Stimulated activated CD4-positive, alpha-beta T cell treated with anti-CD3 and anti-CD28 coated beads, Interleukin-15, amount 100 ng/mL, for 24 hours (primary cell): Measurements from ENCODE around the gene NPAP1.
"Not testable (repeated sequence)": the region's sequence is repeated elsewhere in the genome, so short reads cannot be mapped to it uniquely, and the experiment has no call there.

Source experiments
- DNase-seq: peaks from one replicate; pipeline ENCODE4 v3.0.0-alpha.2; 2020

Gene NPAP1, protein sequence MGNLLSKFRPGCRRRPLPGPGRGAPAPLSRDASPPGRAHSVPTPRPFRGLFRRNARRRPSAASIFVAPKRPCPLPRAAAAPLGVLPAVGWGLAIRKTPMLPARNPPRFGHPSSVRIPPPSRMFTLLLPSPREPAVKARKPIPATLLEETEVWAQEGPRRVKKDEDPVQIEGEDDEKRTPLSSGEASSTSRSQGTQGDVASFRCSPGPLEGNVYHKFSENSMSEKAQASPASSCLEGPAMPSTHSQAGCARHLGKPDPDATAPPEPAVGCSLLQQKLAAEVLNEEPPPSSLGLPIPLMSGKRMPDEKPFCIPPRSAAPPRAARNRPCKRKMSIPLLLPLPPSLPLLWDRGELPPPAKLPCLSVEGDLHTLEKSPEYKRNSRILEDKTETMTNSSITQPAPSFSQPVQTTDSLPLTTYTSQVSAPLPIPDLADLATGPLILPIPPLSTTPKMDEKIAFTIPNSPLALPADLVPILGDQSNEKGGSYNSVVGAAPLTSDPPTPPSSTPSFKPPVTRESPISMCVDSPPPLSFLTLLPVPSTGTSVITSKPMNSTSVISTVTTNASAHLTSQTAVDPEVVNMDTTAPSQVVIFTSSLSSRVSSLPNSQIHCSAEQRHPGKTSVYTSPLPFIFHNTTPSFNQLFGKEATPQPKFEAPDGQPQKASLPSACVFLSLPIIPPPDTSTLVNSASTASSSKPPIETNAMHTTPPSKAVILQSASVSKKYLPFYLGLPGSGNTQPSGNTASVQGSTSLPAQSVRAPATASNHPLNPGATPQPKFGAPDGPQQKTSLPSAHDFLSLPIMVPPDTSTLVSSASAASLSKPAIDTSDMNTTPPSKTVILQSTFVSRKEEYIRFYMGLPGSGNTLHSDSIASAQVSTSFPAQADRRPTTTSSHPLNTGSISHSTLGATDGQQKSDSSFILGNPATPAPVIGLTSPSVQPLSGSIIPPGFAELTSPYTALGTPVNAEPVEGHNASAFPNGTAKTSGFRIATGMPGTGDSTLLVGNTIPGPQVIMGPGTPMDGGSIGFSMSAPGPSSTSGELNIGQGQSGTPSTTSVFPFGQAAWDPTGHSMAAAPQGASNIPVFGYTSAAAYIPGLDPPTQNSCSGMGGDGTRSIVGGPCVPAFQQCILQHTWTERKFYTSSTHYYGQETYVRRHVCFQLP

DNA sequence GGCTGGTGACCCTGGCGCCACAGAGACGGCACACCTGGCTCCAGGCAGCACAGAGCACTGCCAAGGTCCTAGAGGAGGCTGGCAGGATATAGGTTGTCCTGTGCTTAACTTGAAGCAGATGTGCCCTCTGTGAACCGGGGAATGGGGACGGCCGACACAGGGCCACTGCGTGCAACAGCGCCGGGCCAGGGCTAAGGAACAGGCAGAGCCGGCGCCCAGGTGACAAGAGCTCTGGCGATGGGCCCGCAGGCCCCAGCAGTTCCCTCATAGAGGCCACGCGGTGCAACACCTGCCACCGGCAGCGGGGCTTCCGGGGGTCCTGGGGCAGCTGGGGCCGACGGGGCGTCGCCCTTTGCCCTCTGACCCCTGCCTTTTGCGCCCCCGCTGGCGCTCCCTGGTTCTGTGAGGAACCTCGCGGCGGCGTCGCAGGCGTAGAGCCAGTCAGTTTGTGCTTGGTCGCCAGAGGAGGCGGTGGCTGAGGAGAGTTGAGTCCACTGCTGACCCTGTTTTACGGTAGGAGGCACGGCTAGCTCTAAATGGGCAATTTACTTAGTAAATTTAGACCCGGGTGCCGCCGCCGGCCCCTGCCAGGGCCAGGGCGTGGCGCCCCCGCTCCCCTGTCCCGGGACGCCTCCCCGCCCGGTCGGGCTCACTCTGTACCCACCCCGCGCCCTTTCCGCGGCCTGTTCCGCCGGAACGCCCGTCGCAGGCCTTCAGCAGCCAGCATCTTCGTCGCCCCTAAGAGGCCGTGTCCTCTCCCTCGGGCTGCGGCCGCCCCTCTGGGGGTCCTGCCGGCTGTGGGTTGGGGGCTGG, at the start of gene NPAP1:
Gene NPAP1, plus strand, starts transcription at position 444 of the 813 bp plus-strand sequence. Its CDS starts 93 bp downstream, at position 537.
- DNase-seq = no peak

DNA sequence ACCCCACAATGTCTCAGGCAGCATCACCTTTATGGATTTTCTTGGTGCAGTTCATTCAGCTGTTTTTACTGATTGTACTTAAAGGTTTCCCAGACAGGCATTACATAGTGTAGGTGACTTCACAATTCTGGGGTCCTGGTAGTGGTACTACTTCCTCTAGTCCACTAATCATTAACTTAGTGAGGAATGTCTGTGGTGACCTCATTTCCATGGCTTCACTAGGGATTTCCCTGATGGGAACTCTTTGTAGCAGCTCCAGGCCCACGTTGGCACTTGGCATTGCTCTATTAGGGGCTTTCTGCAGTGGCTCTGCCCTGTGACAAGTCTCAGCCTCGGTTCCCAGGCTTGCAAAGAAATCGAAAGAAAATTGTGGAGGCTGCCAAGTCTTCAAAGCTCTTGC, 48.1 kb upstream of the NPAP1 start:
- DNase-seq = no peak

DNA sequence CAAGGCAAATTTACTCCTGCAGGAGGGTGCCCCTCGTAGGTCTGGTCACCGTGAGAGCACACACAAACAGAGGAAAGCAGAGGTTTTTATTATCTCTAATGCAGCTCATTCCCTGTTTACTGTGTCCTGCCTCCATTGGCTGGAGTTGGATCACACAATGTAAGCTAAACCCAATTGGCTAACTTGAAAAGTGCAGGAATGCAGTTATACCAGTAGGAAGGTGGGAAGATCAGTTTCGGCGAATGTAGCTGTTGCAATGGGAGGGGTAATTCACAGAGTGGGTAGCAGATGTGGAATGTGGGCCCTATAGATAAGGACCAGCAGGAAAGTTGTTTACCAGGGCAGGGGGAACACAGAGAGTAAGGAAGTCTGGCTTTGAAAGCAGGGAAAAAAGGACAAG, 42.5 kb upstream of the NPAP1 start:
- no peak for DNase-seq

DNA sequence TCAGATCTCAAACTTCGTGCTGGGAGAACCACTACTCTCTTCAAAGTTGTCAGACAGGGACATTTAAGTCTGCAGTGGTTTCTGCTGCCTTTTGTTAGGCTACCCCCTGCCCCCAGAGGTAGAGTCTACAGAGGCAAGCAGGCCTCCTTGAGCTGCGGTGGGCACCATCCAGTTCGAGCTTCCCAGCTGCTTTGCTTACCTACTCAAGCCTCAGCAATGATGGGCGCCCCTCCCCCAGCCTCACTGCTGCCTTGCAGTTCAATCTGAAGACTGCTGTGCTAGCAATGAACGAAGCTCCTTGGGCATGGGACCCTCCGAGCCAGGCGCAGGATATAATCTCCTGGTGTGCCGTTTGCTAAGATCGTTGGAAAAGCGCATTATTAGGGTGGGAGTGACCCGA, 36.2 kb upstream of the NPAP1 start:
- not testable (repeated sequence) for DNase-seq

DNA sequence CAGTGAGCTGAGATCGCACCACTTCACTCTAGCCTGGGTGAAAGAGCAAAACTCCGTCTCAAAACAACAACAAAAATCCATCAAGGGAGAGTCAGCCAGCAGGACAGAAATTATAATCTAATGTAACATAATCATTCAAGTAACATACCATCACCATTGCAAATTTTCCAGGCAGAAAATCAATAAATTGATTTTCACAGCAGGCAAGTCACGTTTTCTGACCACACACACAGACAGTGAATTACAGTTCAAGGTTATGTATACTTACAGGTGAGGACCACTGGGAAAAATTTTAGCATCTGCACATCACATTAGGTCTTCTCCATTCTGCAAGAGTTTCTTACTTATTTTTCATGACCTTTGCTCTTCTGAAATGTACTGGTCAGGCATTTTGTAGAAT, 29.9 kb upstream of the NPAP1 start:
- DNase-seq = no peak

DNA sequence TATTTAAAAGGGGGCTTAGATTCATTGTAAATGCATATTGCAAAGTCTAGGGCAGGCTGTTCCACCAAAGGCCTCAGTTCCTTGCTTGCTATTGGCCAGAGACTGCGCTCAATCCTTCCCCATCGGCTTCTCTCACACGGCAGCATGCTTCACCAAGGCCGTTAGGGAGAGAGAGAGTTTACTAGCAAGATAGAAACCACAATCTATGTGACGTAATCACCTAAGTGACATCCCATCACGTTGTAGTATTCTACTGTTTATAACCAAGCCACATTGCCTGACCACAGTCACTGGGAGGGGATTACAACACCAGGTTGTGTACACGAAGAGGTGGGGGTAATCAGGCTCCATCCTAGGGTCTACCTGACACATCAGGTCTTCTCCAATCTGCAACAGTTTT, 16.0 kb upstream of the NPAP1 start:
- DNase-seq = no peak

DNA sequence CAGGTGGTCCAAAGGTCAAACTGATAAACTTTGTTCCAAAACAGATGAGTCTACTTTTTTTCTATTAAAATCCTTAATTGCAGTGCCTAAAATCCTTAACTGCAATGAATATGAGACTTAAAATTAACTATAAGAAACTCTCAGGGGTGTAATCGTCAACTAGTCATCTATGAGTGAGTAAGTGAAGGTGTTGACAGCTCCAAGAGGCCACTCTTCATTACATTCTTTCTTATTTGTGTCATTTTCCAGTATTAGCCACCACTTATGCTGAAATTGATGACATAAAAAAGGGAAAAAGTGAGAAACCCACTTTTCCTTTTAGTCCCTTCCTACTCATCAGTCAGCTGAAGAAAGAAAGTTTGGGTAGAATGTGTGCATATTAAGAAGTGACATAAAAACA, 12.6 kb upstream of the NPAP1 start:
- DNase-seq = no peak

DNA sequence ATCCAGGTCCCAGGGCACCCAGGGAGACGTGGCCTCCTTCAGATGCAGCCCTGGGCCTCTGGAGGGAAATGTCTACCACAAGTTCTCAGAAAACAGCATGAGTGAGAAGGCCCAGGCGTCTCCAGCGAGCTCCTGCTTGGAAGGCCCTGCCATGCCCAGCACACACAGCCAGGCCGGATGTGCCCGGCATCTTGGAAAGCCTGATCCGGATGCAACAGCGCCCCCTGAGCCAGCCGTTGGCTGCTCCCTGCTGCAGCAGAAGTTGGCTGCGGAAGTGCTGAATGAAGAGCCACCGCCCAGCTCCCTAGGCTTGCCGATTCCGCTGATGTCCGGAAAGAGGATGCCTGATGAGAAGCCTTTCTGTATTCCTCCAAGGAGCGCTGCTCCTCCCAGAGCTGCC, 856 bp downstream of the NPAP1 start:
- no peak for DNase-seq

DNA sequence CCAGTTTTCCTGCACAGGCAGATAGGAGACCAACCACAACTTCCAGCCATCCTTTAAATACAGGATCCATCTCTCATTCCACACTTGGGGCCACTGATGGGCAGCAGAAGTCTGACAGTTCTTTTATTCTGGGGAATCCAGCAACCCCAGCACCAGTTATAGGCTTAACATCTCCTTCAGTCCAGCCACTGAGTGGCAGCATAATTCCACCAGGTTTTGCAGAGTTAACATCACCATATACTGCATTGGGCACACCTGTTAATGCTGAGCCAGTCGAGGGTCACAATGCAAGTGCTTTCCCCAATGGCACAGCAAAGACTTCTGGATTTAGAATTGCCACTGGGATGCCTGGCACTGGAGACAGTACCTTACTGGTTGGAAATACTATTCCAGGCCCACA, 2.9 kb downstream of the NPAP1 start:
- no peak for DNase-seq

DNA sequence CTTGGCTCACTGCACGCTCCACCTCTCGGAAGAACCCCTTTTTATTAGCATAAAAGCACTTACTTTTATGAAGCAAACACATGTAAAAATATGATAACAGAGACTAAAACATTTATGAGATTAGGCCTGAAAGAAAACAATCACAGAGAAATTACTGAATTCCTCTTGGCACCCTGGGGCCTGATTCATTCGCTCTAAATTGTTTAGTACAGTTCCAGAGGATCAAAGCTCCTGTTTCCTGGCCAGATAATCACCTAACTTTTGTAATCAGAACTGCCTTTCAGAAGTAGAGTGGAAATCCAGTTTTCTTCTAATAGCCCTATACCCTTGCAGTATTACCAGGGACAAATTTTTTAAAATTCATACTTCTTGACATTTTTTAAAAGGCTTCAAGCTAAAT, 6.4 kb downstream of the NPAP1 start:
- no peak for DNase-seq

DNA sequence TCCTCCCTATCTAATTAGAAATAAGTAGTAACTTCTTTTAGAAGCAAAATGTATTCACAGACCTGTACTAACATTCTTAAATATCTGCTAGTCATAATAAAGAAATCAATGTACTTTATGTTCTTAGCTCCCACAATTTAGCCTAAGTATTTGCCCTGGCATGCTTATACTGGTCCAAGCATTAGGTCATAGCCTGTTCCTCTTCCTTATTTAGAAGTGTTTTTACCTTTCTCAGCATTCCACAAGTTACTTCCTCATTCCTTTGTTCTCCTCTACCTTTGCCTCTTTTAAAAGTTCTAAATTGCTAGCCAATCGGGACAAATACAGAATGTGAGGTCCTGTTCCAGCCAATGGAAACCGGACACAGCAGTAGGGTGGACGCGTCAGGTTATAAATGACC, 7.3 kb downstream of the NPAP1 start:
- DNase-seq = not testable (repeated sequence)

DNA sequence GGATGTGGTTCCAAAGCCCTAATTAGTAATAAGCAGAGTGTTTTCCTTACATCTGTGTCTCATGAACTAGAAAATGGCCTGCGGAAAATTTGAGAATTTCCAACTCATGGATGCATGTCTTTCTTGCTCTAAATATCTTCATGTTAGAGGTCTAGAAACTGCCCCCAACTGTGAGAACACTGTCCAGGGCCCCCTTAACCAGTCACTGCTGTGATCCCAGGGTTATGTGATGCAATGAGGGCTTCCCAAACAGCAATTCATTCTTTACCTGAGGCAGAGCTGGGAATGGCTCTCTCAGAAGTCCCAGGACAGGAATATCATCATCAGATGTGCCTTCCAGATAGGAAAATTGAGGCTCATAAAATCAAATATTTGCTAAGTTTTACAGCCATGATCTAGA, 8.2 kb downstream of the NPAP1 start:
- DNase-seq = no peak

DNA sequence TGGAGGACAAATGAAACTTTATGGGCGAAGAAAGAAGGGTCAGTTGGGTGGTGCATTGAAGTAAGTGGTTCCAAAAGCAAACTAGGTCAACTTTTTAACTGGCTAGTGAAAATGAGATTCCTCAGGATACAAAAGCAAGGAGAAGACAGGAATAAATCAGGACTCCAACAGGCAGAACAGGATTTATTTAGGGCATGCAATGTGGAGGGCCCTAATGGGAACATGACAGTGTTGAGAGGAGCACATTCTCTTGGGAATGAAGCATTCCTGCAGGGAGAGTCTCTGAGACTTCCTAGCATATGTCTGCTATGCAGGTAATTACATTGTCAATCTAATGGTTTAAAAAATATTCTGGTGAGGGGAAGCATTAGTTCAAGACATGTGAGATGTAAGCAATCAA, 8.7 kb downstream of the NPAP1 start:
- DNase-seq = no peak

DNA sequence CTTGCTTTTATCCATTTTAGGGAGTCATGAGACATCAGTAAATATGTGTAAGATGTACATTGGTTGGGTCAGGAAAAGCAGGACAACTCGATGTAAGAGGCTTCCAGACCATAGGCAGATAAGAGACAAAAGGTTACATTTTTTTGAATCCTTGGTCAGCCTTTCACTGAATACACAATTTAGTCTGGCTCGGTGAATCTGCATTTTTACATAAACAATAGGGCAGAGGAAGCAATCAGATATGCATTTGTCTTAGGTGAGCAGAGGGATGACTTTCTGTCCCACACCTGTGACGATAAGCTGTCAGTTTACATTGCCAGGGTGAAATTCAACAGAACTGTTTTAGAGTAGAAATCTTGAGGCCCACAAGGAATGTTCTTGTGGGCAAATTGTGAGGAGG, 20.6 kb downstream of the NPAP1 start:
- no peak for DNase-seq

DNA sequence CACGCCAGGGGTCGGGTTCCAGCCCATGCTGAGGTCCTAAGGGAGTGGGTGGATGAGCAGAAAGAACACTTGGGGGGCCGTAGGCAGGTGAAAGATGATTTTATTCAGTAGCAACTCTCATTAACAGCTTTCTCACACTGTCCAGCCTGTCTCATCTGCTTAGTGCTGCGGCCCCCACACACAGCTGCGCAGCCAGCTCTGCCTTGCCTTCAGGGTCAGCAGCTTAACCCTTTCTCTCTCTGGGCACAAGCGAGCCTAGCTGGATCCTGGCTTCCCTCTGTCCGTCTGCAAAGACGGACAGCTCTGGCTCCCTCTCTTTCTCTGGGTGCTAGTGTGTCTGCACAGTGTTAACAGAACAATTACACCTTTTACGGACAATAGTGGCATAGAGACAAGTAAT, 21.3 kb downstream of the NPAP1 start:
- DNase-seq = no peak

DNA sequence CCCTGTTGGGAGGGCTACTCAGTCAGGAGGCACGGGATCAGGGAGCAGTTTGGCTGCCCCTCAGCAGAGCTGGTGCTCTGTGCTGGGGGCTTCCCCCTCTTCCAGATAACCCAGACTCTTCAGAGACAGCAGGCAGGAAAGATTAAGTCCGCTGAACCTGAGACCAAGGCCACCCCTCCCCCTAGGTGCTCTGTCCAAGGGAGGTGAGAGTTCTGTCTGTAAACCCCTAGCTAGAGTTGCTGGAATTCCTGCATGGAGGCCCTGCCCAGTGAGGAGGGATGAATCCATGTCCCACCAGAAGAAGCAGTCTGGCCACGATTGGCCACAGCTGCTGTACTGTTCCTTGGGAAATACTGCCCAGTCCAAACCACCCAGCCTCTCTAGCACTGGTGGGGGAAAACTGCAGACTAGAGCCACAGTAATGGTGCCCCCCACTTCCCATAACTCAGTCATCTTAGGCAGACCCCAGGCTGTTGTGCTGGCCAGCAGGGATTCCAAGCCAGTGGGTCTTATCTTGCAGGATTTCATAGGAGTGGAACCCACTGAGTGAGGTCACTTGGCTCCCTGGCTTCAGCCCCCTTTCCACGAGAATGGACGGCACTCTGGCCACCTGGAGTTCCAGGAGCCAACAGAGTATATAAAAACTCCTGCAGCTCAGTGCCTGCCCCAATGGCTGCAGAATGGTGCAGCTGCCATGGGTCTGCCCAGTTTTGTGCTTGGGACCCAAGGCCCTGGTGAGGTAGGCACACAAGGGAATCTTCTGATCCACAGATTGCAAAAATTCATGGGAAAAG, 42.9 kb downstream of the NPAP1 start:
- no peak for DNase-seq

DNA sequence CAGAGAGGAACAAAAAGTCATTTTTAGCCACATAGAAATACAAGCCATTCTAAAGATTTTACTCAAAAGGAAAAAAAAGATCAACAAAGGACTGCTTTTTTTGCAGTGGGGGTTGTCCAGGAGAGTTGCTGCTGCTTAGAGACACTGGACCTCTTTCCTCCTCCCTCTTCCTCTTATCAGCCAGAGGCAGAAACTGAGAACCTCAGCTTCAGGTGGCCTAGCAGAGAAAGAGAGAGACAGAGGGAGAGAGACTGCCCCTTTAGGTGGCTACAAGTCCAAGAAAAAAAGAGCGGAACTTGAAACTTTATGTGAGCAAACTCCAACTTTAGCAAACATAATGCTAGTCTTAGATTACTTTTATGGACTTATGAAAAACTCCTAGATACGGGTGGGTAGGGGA, 54.2 kb downstream of the NPAP1 start:
- no peak for DNase-seq
